ENCODE data around the gene PARVB.

PARVB gene

GRCh38 chr22:44164031-44164430, 139.9 kb downstream of the PARVB start:
- Histone ChIP-seq H3K27me3 (no peaks in the 10 kb centered on the region), H3K36me3 (no peaks in the 10 kb centered on the region), H3K4me1 (ENCODE audit: control insufficient read depth in 1 of 2, insufficient read depth in 1 of 2, low read depth in 1 of 2, low read length in 1 of 2) (peaks cover 19 to 29% of the 10 kb centered on the region in 2 experiments), H3K27ac (no peak overlapping the region), H3K9me3 (no peaks in the 10 kb centered on the region), H3K4me3 (ENCODE audit: low read depth in 1 of 2, low read length in 1 of 2) (no peak overlapping the region)
- TF ChIP-seq, protein P1, sequence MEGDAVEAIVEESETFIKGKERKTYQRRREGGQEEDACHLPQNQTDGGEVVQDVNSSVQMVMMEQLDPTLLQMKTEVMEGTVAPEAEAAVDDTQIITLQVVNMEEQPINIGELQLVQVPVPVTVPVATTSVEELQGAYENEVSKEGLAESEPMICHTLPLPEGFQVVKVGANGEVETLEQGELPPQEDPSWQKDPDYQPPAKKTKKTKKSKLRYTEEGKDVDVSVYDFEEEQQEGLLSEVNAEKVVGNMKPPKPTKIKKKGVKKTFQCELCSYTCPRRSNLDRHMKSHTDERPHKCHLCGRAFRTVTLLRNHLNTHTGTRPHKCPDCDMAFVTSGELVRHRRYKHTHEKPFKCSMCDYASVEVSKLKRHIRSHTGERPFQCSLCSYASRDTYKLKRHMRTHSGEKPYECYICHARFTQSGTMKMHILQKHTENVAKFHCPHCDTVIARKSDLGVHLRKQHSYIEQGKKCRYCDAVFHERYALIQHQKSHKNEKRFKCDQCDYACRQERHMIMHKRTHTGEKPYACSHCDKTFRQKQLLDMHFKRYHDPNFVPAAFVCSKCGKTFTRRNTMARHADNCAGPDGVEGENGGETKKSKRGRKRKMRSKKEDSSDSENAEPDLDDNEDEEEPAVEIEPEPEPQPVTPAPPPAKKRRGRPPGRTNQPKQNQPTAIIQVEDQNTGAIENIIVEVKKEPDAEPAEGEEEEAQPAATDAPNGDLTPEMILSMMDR (IDR thresholded peaks at IDR 0.05), result no peak

DNA sequence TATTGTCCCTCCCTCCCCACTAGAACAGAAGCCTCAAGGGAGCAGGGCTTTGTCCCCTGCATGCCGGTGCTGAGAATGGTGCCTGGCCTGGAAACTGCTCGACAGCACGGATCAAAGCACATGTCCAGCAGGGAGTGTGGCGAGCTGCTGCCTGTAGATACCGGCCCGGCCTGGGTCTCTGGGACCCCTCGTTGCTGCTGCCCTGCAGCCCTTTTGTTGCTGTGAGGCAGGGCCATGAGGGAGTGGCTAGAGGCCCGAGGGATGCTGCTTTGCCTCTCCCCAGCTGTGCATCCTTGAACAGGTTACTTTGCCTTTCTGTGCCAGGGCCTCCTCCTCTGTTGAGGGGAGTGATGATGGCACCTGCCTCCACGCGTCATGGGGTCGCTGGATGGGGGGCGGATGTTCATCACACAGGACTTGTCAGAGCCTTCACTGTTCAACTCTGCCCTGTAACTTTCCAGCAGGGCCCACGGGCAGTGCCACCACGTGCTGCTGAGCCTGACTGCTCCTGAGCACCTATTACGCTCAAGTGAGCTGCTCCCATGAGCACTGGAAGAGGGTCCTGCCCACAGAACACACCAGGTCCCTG, 141.3 kb downstream of the PARVB start:
- Histone ChIP-seq H3K27me3 (no peaks in the 10 kb centered on the region), H3K27ac (no peak overlapping the region), H3K36me3 (no peaks in the 10 kb centered on the region), H3K4me3 (ENCODE audit: low read depth in 1 of 2, low read length in 1 of 2) (no peak overlapping the region), H3K4me1 (ENCODE audit: control insufficient read depth in 1 of 2, insufficient read depth in 1 of 2, low read depth in 1 of 2, low read length in 1 of 2) (peaks cover 8 to 15% of the 10 kb centered on the region in 2 experiments), H3K9me3 (no peaks in the 10 kb centered on the region)
- TF ChIP-seq, protein P1 (IDR thresholded peaks at IDR 0.05), result no peak

DNA sequence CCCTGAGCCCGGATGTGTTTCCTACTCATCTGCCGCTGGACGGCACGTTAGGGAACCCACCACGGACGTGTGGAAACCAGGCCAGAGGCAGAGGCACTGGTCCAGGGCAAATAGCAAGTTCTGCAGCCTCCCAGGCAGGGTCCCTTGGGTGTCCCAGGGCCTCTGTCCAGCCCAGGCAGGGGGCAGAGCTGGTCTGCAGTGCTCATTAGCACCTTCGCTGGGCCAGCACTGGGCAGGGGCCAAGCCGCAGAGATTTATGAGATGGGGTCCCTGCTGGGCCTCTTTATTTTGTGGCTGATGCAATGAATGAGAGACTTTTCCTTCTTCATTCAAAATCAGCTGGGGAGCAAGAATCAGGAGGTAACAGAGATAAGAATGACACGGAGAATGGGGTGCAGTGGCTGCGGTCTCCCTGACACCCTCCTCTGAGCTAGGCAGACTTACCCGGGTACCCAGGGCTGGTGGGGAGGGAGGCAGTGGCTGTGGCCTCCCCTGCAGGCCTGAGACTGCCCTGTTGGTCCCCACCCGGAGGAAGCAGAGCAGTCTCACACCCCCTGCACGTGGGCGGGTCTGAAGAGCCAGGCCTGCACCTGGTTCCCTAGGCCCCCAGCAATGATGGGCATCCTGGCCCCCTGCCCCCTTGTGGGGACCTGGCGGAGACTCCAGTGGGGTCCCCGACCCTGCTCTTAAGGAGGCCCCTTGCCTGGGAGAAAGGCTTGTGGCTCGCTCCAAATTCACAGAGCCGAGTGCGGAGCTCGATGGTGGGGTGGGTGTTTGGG, 142.6 kb downstream of the PARVB start:
- no peak overlapping the region for H3K27ac ChIP-seq
- H3K4me1 ChIP-seq (ENCODE audit: control insufficient read depth in 1 of 2, insufficient read depth in 1 of 2, low read depth in 1 of 2, low read length in 1 of 2), result peaks cover 4 to 6% of the 10 kb centered on the region in 2 experiments
- no peaks in the 10 kb centered on the region for H3K36me3 ChIP-seq
- no peaks in the 10 kb centered on the region for H3K27me3 ChIP-seq
- H3K9me3 ChIP-seq, result no peaks in the 10 kb centered on the region
- H3K4me3 ChIP-seq (ENCODE audit: low read depth in 1 of 2, low read length in 1 of 2), result no peak overlapping the region
- TF ChIP-seq, protein P1 (IDR thresholded peaks at IDR 0.05), result no peak

GRCh38 chr22:44167501-44167900, 143.4 kb downstream of the PARVB start:
- H3K4me3 ChIP-seq (ENCODE audit: low read depth in 1 of 2, low read length in 1 of 2), result no peak overlapping the region
- H3K9me3 ChIP-seq, result no peaks in the 10 kb centered on the region
- H3K27me3 ChIP-seq, result no peaks in the 10 kb centered on the region
- TF ChIP-seq, protein P1 (IDR thresholded peaks at IDR 0.05), result no peak
- no peak overlapping the region for H3K27ac ChIP-seq
- peaks cover 12% of the 10 kb centered on the region in 2 experiments for H3K4me1 ChIP-seq (ENCODE audit: control insufficient read depth in 1 of 2, insufficient read depth in 1 of 2, low read depth in 1 of 2, low read length in 1 of 2)
- H3K36me3 ChIP-seq, result no peaks in the 10 kb centered on the region

DNA sequence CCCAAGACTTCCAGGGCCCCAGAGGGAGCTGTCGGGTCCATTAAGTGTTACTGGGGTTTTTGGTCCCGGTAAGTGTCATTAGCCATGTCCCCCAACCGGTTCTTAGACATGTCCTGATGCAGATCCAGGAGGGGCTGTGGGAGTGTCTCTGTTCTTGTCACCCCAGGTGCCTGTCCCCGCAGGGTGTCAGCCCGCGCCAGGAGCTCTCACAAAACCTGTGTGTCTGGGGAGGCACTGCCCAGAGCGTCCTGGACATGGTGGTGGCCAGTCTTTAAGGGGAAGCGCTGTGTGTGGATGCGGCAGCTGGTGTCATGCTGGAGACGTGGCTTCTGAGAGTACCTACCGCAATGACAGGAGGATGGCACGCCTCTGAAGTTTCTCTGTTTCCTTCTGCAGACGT, 144.1 kb downstream of the PARVB start:
- H3K9me3 ChIP-seq, result no peaks in the 10 kb centered on the region
- TF ChIP-seq, protein P1 (IDR thresholded peaks at IDR 0.05), result no peak
- H3K27me3 ChIP-seq, result no peaks in the 10 kb centered on the region
- H3K27ac ChIP-seq, result no peak overlapping the region
- H3K4me1 ChIP-seq (ENCODE audit: control insufficient read depth in 1 of 2, insufficient read depth in 1 of 2, low read depth in 1 of 2, low read length in 1 of 2), result peaks cover 19 to 20% of the 10 kb centered on the region in 2 experiments
- H3K36me3 ChIP-seq, result no peaks in the 10 kb centered on the region
- no peak overlapping the region for H3K4me3 ChIP-seq (ENCODE audit: low read depth in 1 of 2, low read length in 1 of 2)

Data from neutrophil (primary cell).